Activated T-cell treated with anti-CD3 and anti-CD28 coated beads, Interleukin-2, amount 50 U/mL, for 1 hour (primary cell): ENCODE data around the gene TXNDC11.
A peak's percentile ranks its signal among the peaks of the same experiment; 100 is the strongest.

Experiments
- DNase-seq: peaks from one replicate; pipeline ENCODE4 v3.0.0-alpha.2; 2020

The TXNDC11 gene

DNA sequence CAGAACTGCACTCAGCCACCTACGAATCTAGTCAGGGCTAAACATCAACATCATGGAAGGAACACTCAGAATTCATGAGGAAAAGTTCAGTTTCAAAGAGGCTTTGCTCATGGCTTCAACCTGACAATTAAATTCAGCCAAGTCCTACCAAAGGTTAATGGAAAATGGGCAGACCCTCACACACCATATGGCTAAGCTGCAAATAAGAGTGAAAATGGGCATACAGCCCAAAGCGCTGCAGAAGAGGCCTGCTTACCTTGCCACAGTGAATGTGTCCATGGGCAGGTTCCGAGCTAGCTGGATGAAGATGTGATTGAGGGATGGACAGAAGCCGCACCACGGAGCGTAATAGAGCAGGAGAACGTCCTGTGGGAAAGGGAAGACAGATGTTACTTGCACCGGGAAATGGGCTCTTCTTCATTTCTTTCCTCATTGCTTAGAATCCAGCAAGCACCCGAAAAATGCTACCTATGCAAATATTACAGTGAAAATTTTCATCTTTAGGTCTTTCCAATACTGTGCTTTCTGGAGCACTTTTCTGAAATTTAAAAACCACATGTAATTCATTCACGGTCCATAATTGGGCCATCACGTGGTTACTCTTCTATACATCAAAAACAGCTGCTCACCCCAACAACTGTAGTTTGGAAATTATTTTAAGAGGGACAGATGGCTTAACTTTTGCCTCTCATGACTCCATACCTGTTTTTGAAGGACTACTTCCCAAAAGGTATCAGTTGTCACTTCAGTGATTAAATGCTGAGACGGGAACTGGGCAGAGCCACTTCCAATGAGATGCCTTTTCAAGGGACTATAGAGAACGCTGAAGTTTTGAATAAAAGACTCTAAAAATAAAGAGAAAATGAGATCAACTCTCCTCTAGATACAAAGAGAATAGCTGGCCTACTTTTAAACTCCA, 54.8 kb downstream of the TXNDC11 start:
- no peak for DNase-seq

GRCh38 chr16:11686713-11687380, 55.8 kb downstream of the TXNDC11 start:
- DNase-seq, result no peak

DNA sequence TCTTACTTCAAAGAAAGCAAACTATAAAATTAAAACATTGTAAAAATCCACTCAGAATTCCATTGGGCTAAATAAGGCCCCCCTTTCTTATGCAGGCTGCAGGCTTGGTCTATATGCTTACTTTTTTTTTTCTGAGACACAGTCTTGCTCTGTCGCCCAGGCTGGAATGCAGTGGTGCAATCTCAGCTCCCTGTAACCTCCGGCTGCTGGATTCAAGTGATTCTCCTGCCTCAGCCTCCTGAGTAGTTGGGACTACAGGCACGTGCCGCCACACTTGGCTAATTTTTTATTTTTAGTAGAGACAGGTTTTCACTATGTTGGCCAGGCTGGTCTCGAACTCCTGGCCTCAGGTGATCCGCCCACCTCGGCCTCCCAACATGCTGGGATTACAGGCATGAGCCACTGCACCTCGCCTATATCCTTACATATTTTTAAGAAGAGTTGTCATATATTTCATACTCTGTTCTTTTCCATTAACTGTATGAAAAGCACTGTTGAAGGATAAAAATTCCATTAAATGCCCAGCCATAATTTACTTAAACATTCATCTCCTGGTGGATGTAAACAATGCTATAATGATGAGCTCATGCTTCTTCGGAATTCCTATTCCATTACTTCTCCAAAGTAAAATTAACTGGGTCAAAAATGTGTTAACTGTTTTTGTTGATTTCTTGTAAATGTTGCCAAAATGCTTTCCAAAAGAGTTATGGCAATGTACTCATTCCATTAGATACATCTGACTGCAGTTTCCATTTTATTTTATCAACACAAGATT, 56.6 kb downstream of the TXNDC11 start:
- no peak for DNase-seq

DNA sequence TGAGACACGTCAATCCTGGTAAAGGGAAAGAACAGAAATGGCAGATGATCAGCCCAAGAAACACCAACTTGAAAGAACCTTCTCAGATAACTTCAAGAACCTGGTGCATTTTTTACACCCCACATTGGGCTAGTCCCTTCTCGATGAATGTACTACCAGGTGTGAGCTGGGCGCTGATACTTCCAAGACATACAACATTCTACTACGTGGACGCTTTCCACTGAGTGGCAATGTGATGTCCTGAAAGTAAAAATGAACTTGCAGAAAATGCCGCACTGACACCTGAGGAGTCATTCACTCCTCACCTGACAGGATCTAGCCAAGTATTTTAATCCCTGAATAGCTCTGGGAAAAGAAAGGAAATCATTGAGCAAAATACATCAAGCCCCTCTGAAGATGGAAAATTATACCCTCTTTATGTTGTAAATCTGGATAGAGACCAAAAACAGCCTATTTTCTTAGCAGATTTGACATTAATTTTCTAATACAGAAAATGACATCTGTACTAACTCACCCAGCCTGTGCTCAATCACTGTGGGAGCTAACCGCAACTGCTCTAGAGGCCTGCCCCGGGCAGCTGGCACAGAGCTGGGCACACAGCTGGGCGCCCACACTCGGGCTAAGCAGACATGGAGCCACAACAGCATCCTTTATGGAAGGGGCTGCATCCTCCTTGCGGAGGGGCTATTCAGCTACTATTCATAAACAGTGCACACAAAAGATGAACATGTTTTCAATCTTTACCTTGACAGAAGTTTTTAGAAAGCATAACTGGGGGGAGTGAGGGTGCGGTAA, 58.2 kb downstream of the TXNDC11 start:
- DNase-seq, result no peak

DNA sequence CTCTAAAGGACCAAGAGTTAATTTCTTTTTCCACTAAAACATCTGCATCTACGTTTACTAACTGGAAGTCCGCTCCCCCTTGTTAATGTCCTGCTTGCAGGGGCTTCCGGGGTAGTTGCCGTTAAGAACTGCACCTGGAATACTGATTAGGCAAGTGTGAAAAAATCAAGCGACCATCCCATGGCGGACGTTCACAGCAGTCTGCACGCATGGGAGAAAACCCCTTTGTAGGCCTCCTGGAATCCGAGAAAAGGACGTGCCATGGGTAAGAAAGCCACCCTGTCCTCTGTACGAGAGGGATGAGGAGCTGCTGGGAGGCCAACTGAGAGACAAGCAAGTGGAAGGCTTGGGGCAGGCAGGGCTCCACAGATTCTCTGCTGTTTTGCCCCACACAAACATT, 59.5 kb downstream of the TXNDC11 start:
- no peak for DNase-seq

DNA sequence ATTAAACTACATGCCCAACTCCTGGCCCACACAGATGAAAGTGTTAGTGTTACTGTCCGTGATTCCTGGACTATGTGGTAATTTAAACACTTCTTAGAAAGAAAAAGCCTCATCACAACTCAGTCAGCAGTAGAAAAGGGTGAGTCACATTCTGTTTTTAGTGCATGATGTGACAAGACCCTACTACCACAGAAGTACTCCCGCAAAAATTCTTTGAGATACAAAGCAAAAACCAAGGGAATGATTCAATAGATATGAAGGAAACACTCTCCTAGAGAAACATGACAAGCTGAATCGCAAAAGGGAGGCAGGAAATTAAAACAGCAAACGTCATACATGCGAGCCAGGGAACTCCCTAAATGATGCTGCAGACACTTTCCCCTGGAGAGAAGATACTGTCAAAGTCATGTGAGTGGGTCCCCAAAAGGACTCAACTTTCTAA, 60.0 kb downstream of the TXNDC11 start:
- no peak for DNase-seq

- no peak for DNase-seq
These were observed 60.5 kb downstream of the TXNDC11 start for GRCh38 chr16:11681976-11682654.

DNA sequence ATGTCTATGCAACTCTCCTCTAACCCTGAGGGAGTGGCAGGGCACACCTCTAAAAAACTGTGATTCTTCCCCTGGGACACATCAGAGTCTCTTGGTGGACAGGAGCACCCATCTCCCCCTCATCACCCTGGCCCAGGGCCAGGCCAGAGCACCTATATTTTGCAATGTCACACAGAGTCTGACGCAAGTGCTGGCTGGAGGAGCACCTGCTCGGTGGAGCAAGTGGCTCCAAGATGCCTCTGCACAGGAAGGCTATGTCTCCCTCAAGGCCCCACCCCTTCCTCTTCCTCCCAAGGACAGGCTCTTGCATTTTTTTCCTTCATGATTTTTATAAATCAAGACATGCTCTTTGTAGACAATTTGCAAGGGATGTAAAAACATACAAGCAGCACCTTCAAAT, 61.1 kb downstream of the TXNDC11 start:
- peak; percentile 24 for DNase-seq

DNA sequence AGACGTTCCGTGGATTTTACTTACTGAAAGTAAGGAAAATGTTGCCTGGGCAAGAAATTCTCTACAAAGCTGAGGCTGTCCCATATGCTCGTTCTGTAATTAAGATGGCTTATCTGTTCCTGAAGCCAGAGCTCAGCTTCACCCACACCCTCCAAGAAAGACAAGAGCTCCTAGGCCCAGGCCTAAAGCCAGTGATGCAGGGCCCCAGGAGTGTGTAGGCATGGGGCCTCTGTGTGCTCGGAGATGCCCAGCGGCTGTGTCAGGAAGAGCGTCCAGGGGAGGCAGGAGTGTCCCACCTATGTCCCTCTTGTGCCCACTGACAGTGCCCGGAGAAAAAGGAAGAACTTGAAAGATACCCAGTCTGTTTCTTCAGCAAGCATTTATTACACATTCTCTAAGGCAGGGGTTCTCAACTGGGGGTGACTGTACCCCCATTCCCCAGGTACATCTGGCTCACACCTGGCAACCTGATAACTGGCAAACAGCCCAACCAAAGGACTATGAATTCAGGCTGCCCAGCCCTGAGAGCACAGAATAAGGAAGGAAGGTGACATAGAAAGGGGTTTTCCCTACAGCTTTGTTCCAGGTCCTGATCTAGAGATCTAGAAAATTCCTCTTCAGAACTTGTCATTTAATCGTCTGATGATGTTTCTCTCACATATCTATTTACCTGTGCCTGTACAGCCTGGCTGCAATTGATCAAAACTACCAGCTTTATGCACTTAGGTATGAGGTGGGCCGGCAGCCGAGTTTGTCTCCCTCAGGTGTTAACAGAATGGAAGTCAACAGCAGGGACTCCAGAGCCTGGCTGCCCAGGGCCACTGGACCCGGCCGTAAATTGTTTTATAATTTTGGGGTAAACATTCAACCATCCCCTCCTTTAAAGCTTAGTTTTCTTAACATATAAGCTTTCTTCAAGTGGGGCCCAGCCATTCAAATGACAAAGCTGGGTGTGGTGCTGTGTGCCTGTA, 62.4 kb downstream of the TXNDC11 start:
- no peak for DNase-seq

- no peak for DNase-seq
These were observed 63.4 kb downstream of the TXNDC11 start for GRCh38 chr16:11679250-11679649.

GRCh38 chr16:11677959-11678881, 64.4 kb downstream of the TXNDC11 start:
- DNase-seq, result no peak

- DNase-seq, result no peak
These were observed 65.2 kb downstream of the TXNDC11 start for GRCh38 chr16:11677451-11677951.

- DNase-seq, result no peak
These were observed 65.9 kb downstream of the TXNDC11 start for GRCh38 chr16:11676799-11677198.

DNA sequence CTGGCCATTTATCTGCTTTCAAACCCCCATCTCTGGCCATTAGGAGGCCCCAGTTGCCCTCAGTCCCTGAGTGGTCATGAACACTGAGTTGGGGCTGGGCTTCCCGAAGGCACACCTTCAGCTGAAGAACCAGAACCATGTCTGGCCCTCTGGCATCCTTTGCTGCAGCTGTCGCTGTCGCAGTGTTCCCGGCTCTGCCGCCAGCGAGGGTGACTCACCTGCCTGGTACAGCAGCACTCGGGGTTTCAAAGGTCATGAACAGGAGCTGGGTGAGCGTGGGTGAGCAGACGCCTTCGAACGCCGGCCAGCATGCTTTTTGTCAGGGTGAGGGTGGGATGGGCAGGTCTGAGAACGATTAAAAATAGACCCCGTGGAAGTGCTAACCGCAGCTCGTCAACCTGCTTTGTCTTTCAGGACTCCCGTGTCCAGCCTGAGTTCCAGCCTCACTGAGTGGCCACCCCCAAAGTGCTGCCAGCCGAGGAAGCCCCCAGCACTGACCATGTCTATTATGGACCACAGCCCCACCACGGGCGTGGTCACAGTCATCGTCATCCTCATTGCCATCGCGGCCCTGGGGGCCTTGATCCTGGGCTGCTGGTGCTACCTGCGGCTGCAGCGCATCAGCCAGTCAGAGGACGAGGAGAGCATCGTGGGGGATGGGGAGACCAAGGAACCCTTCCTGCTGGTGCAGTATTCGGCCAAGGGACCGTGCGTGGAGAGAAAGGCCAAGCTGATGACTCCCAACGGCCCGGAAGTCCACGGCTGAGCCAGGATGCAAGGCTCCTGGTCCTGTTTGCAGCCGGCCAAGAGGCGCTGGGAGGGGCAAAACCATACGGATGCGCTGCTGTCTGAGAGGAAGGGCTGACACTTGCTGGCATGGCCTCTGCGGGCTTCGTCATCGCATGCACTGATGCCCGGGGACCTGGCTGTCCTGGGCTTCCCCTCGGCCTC, 66.8 kb downstream of the TXNDC11 start:
- peak; percentile 50 for DNase-seq

DNA sequence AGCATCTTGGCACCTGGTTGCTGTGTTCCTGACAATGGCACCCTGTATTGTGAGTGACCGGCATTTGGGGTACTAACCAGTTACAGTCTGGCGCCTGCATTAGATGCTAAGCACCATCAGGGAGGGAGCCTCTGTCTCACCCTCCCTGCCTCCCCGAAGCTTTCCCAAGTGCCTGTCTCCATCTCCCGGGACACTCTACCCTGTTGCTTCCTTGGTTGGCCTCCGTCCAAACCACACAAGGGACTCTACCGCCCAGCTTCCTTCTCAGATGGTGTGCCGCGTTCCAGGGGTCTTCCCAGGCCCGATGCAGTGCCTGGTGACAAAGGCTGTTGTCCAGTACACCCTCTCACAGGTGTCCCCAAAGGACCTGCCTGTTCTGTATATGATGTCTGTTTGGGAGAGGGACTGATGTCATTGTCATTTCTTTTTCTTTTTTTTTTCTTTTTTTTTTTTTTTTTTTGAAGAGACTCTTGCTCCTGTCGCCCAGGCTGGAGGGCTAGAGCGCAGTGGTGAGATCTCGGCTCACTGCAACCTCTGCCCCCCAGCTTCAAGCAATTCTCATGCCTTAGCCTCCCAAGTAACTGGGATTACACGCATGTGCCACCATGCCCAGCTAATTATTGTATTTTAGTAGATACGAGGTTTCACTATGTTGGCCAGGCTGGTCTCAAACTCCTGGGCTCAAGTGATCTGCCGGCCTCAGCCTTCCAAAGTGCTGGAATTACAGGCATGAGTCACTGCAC, 67.7 kb downstream of the TXNDC11 start:
- no peak for DNase-seq

DNA sequence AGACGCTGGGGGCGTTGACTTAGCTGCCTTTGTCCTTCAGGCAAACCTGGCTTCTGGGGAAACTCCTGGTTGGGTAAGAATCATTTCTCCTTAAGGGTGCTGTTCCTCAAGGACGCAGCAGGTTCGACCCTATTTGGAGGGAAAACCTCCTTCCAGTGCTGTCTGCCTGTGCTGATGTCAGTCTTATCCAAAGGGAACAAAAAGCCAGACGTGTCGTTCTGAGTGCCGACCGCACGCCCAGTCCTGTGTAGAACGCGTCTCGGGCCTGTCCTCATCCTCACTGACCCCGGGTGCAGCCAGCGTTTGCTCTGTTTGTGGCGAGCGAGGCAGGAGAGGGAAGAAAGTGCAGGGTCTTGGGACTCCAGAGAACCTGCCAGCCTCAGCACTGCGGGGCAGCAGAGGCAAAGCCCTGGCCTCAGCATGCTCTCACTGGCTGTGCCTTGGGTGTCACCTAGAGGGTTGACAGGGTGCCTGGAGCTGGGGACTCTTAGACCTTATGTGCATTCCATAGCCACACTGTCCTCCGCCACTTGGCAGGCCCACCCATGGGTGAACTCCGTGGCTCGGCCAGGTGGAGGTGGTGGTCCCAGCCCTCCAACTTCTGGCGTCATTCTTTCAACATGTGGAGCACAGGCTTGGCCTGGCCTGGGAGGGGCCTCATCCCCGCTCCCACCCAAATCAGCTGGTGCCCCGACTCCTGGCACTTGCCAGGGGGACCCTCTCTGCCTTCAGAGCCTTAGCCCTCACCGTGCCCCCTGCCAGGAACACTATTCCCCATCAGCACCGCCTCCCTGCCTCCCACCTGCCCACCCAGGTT, 68.4 kb downstream of the TXNDC11 start:
- no peak for DNase-seq
